GM12875 (cell line): ENCODE results near the gene FRAT2.

Experiments used
- H3K4me3 ChIP-seq: one replicate; pipeline ENCODE4 v1.5.1; 2011; ENCODE audit warnings: low read depth, low read length, control low read depth
- TF ChIP-seq, protein P1 (sequence below): IDR thresholded peaks from 2 replicates; pipeline ENCODE4 v1.5.1; 2011; ENCODE audit warnings: low read depth, mild to moderate bottlenecking, control low read depth, inconsistent platforms, low read length, moderate library complexity, borderline replicate concordance; ENCODE audit not compliant: insufficient read depth

Gene FRAT2

DNA sequence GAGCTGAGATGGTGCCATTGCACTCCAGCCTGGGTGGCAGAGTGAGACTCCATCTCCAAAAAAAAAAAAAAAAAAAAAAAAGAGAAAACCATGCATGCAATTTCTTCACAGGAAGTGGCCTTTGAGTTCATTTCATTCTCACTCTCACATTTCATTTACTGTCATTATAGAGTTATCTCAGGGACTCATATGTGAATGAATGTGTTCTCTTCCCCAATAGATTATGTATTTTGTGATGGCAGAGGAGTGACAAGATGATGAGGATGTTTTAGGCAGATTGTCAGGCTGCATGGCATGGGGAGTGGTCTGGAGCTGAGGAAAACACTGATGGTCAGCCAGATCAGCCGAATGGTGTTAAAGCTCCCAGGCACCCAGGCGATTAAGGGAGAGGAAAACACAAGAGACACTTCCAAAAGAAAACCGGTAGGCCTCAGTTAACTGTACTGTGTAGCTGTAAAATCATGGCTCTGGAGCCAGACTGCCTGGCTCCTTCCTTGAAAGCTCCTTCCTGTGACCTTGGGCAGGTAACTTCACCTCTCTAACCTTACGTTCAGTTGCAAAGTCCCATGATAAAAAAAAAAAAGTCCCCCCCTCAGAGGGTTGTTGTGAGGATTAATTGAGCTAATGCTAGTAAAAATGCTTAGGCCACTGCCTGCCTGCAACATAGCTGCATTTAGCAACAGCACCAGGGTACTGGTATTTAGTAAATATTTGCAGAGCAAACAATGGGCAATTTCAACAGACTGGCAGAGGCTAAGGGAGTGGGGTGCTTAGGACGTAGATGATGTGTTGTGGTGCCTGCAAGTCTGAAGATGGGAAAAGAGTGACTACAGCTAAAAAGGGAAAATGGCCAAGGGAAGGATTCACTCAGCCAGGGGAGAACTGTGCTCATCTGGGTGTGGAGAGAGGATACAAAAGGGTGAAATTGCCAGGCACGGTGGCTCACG, 6.9 kb downstream of the FRAT2 start:
- TF ChIP-seq, protein P1, sequence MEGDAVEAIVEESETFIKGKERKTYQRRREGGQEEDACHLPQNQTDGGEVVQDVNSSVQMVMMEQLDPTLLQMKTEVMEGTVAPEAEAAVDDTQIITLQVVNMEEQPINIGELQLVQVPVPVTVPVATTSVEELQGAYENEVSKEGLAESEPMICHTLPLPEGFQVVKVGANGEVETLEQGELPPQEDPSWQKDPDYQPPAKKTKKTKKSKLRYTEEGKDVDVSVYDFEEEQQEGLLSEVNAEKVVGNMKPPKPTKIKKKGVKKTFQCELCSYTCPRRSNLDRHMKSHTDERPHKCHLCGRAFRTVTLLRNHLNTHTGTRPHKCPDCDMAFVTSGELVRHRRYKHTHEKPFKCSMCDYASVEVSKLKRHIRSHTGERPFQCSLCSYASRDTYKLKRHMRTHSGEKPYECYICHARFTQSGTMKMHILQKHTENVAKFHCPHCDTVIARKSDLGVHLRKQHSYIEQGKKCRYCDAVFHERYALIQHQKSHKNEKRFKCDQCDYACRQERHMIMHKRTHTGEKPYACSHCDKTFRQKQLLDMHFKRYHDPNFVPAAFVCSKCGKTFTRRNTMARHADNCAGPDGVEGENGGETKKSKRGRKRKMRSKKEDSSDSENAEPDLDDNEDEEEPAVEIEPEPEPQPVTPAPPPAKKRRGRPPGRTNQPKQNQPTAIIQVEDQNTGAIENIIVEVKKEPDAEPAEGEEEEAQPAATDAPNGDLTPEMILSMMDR, result no peak
- no peak overlapping the region for H3K4me3 ChIP-seq

GRCh38 chr10:97325754-97326153, 8.8 kb downstream of the FRAT2 start:
- TF ChIP-seq, protein P1, result no peak
- H3K4me3 ChIP-seq, result no peak overlapping the region

DNA sequence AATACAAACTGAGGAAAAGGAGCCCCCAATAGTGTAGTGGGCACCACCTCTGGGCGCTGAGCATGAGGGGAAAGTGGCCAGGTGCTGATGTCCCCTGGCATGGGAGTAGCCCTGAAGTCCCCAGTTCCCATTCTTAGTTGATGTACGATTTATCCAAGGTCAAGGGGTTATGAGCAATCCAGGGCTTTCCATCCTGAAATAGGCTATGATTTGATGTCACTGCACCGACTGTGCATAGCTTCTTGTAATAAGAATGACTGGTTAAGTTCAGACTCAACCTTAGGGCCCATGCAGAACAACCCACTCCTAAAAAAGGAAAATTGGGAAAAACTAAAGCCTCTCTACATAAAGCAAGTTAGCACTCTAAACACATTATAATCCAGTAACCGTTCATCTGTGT, 11.0 kb downstream of the FRAT2 start:
- TF ChIP-seq, protein P1, result no peak
- no peak overlapping the region for H3K4me3 ChIP-seq

DNA sequence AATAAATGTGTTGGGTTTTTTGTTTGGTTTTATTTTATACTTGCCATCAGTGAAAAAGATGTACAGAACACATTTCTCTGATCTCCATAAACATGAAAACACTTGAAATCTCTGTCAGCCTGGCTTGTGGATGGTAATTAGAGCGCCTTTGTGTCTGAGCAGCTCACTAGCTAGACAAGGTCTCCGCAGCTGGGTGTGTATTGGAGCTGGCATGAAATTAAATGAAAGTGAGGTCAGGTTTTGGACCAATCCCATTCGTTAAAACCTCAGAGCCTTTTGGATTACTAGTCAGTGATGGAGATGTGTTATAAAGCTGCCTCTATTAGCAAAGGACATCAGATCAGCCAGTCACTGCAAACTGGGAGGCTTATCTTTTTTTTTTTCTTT, 12.7 kb downstream of the FRAT2 start:
- TF ChIP-seq, protein P1, result no peak

DNA sequence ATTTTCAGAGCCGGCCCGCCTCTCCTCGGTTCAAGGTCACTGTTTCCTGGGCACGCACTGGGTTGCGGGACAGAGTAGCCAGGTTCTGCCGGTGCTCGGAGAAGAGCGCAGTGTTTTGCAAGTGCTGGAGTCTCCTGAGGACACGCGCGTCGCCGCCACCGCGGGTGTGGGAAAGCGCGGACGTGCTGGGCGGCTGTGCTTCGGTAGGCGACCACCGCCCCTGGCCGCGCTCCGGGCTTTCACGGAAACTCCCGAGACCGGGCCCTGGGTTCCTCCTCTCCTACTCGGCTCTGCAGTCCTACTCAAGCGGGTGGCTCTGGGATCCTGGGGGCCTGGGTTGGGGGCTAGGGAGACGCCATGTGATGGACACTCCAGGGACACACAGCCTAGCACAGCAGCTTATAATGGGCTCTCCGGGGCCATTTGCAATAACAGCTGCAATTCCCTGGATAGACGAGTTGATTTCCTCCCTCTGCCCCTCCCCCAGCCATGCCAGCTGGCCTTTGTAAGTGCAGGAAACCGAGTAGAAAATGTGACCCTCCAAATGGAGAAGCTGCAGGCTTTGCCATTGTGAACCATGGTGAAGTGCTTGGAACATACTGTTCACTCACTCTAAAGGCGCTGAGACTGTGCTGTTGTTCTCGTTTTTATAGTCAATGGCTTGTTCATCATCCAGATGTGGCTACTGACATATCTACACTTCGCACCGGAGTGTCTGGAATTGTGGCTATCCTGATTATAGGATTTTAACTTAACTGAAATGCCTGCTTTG, 13.3 kb downstream of the FRAT2 start:
- TF ChIP-seq, protein P1, result no peak
- peak overlapping the region; percentile 0 for H3K4me3 ChIP-seq

More for the DNA sequence above, 12.7 kb downstream of the FRAT2 start:
- H3K4me3 ChIP-seq, result no peak overlapping the region

- peak overlapping the region; percentile 67 for H3K4me3 ChIP-seq
- TF ChIP-seq, protein P1, result no peak
Observed at GRCh38 chr10:97320480-97321031, 14.0 kb downstream of the FRAT2 start.
